ENCODE data around the gene PPEF1. TPM values are rescaled to one million over a fixed set of nuclear protein-coding genes. Genes with fewer than 3 reads are reported as not detected.

The PPEF1 gene
- total and polyA plus RNA-seq, 12 donors, result 0.07 to 0.93 (median 0.31) TPM; not detected in 6

- H3K4me1 ChIP-seq, result peaks cover 0 to 27% (median 8%) of the 10 kb centered on the region in 9 donors
- intact Hi-C loops (cut with DNase I), result loop anchor here in 1 of 10 donors (5.0 kb wide), 1 partner anchor 42 kb away; no protein-coding TSS in a partner anchor
- H3K4me3 ChIP-seq, result no peak overlapping the region
- H3K36me3 ChIP-seq, result no peaks in the 10 kb centered on the region
- no peak for DNase-seq
- no peak for ATAC-seq
- no peaks in the 10 kb centered on the region for H3K9me3 ChIP-seq
- 87 to 91% methylated on average over 12 of the region's 12 CpGs for WGBS, 2 donors
- TF ChIP-seq CTCF (IDR thresholded peaks at IDR 0.05), result no peak
- H3K27me3 ChIP-seq, result no peaks in the 10 kb centered on the region
- peak overlapping the region in 3 of 10 donors; percentile 62 to 71 (median 70) for H3K27ac ChIP-seq
These were observed 166.4 kb downstream of the PPEF1 start for GRCh38 chrX:18873836-18874235.

GRCh38 chrX:18874560-18875255, 167.3 kb downstream of the PPEF1 start:
- Histone ChIP-seq H3K4me1 (peaks cover 0 to 27% (median 8%) of the 10 kb centered on the region in 9 donors), H3K9me3 (no peaks in the 10 kb centered on the region), H3K27me3 (no peaks in the 10 kb centered on the region), H3K36me3 (no peaks in the 10 kb centered on the region), H3K4me3 (no peak overlapping the region), H3K27ac (no peak overlapping the region)
- intact Hi-C loops (cut with DNase I), result loop anchor here in 2 of 10 donors (5.0 kb wide), 2 partner anchors 42 to 202 kb away; partner anchors contain the start of gene RS1 (in 1 of the 2)
- no peak for DNase-seq
- no peak for ATAC-seq
- WGBS, 2 donors, result 90 to 96% methylated on average over 27 of the region's 27 CpGs
- no peak for TF ChIP-seq CTCF (IDR thresholded peaks at IDR 0.05)

GRCh38 chrX:18875256-18875878, 167.9 kb downstream of the PPEF1 start:
- intact Hi-C loops (cut with DNase I), result loop anchor here in 1 of 10 donors (5.0 kb wide), 1 partner anchor 203 kb away; the partner anchor contains the start of gene RS1

More at GRCh38 chrX:18875256-18875878, 167.9 kb downstream of the PPEF1 start:
- 71 to 73% methylated on average over 14 to 15 of the region's 15 CpGs for whole genome bisulfite sequencing, 2 donors
- Histone ChIP-seq H3K27ac (no peak overlapping the region), H3K36me3 (no peaks in the 10 kb centered on the region), H3K27me3 (no peaks in the 10 kb centered on the region), H3K4me3 (no peak overlapping the region), H3K4me1 (peaks cover 0 to 27% (median 8%) of the 10 kb centered on the region in 9 donors), H3K9me3 (no peaks in the 10 kb centered on the region)
- DNase-seq, result no peak
- ATAC-seq, result no peak
- TF ChIP-seq CTCF (IDR thresholded peaks at IDR 0.05), result no peak
